GM21423 (cell line): ENCODE results near the gene ZC2HC1C.
"Not testable (repeated sequence)": the region's sequence is repeated elsewhere in the genome, so short reads cannot be mapped to it uniquely, and the experiment has no call there.

Experiments used
- ATAC-seq: cut with Tn5 transposase; IDR thresholded peaks from one replicate; pipeline ENCODE4 v1.9.1; 2021; ENCODE audit warnings: mild to moderate bottlenecking, moderate library complexity; ENCODE audit not compliant: unreplicated experiment

Gene ZC2HC1C

DNA sequence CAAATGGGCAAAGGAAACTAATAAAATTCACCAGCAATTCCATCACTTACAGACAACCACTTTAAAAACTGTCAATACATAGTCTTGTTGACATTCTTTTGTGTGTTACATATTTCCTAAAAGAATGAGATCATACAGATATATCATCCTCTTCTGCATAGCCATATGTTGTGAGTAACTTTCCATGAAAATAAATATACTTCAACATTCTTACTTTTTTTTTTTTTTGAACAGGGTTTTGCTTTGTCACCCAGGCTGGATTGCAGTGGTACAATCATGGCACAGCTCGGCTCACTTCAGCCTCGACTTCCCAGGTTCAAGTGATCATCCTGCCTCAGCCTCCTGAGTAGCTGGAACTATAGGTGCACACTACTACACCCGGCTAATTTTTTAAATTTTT is 20.9 kb downstream of the ZC2HC1C start:
- ATAC-seq, result no peak

DNA sequence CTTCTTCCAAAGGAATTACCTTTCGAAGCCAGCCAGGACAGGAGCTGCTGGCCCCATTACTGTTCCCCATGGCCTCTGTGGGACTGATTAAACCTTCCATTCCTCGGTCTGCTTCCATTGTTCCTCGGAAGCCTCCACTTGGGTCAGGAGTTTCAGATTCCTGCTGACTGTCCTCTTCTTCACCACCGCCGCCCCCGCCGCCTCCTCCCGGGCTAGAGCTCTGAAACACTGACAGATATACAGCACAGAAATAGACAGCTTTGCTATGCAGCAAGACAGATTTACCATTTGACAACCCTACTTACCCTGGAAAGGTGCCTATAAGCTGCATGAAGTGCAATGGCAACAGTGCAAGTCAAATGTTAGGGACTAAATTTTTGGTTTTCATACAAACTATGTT is 21.8 kb downstream of the ZC2HC1C start:
- no peak for ATAC-seq

DNA sequence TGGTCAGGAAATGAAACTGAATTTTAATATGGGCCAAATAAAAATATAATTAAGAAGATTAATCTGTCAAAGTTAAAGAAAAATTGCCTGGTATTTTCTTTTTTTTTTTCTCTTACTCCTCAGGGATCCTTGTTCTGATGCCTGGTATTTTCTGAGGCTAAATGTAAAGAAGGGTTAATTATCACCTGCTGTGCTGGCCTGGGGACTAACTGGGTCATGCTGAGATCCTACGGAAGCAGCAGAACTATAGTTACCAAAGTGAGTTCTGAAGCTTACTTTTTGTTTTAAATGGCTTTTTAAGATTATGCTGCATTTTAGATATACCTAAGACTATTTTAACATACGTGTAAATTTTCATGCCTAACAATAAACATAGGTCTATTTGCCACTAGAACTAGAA is 23.3 kb downstream of the ZC2HC1C start:
- no peak for ATAC-seq

GRCh38 chr14:75094896-75095295 is 25.5 kb downstream of the ZC2HC1C start:
- ATAC-seq, result no peak

DNA sequence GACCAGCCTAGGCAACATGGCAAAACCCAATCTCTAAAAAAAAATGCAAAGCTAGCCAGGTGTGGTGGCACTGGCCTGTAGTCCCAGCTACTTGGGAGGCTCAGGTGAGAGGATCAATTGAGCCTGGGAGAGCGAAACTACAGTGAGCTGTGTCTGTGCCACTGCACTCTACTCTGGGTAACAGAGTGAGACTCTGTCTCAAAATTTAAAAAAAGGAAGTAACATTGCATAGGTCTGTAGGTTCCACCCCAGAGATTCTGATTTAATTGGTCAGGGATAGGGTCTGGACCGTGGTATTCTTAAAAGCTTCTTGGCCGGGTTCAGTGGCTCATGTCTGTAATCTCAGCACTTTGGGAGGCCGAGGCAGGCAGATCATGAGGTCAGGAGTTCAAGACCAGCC is 26.2 kb downstream of the ZC2HC1C start:
- no peak for ATAC-seq

DNA sequence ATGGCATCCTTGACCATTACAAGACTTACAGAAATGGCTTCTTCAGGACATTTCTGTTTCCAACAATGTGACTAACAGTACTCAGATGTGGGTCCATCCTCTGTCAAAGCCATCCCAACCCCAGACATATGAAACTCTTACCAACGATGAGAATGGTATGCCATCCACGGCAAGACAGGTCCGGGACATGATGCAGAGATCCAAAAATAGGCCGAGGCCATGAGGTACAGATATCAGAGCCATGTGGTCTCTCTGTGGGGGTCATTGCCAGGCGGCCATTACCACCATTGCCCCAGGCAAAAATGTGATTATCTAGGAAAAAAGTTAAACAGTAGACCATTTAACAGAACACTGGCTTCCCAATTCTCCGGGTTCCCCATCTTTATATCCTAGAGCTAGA is 27.5 kb downstream of the ZC2HC1C start:
- no peak for ATAC-seq

DNA sequence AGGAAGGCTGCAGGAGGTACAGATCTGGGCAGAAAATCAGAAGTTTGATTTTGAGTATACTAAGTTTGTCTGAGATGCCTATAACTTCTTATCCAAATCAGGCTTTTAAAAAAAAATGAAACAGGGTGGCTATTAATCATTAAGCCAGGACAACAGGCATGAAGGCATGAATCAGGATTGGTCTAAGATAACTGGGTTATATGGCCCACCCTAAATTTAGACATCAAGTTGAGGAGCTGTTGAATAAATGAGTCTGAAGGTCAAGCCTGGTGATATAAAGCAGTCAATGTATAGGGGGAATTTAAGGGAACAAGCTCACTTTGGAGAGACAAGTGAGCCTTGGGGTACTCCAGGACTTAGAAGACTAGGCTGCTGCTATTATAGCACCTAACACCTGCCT is 28.8 kb downstream of the ZC2HC1C start:
- ATAC-seq, result no peak

DNA sequence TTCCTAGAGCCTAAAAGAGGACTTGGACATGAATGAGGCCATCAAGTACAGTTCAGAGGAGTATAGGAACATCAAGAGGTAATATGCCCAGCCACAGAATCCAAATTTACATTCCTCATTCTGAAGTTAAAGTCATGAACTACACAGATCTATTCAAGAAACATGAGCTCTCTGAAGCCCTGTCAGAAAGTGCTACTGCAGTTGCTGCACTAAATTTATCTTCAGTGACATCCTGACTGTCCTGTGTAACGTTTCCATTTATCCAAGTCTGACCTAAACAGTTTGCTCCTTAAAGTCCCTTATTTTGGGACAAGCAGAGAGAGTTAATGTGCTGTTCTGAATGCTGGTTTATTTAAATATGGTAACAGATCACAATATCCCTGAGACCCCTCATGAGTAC is 29.2 kb downstream of the ZC2HC1C start:
- ATAC-seq, result no peak

GRCh38 chr14:75101491-75101890 is 32.0 kb downstream of the ZC2HC1C start:
- no peak for ATAC-seq

- no peak for ATAC-seq
Observed at GRCh38 chr14:75107186-75107585, 37.7 kb downstream of the ZC2HC1C start.

DNA sequence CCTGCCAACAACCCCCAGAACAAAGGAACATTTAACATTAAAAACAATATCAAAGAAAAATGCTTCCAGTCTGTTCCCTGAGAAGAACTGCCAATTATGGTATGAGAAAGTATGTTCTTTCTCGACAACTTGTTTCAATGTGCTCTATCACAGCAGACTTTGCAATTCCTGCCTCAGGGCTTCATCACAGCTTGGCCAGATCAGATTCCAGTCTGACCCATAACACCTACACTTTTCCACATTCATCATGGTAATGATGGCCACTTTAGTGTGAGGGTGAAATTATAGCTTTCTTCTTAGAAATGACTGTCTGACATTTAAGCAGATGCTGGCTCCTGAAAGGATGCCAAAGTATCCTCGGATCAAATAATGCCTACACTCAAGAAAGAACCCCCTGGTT is 40.4 kb downstream of the ZC2HC1C start:
- no peak for ATAC-seq

DNA sequence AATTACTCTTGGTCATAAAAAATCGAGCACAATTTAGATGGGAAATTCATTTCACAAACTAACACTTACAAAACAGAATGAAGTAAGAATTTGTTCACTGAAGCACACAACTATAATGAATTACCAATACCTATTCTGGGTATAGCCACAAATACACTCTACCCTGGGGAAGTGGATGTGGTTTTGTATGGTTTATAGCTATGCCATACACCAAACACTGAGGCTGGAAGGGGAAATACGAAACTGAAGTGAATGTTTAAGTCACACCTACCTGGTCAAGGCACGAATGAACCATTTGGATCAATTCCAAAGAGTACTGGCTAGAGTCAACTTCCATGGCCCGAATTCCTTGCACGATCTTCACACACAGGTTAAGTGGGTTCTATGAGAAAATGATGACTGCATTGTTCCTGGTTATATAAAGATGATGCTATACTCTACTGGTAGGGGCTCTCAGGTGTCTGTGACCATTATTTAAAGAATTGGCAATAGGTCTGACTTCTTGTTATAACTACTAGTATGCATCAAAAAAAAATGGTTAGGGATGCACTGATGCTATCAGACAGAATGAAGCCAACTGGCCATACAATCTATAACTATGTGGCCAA is 44.6 kb downstream of the ZC2HC1C start:
- peak; percentile 71 for ATAC-seq

GRCh38 chr14:75119056-75119455 is 49.6 kb downstream of the ZC2HC1C start:
- ATAC-seq, result no peak

DNA sequence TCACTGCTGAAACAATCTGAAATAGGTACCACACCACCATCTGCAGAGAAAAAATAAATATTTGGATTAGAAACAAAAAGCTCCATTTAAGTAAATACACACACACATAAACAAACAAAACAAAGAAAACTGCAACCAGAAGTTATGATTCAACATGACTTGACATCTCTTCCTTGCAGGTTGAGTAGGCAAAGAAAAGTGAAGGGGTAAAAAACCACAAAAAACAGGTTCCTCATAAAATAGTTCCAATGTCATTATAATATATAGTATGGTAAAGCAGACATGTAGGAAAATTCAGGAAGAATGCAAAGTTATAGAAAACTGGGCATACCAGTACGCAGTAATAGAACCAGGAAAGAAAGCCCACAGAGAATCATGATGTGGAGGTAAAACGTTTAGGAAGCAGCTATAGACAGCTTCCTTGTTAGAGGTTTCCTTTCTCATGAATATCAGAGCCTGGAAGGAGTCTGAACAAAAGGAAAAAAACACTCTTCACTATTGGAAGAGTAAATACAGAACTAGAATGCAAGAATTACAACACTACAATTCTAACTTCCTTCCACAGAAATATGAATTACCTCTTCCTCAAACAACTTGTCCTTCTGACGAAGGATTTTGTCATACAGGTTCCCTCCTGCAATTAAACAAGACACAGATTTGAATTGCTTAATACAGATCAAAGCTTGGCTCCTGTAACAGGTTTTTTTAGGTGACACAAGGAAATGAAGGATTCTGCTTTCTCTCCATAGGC is 51.3 kb downstream of the ZC2HC1C start:
- no peak for ATAC-seq

- ATAC-seq, result no peak
Observed at GRCh38 chr14:75121552-75121951, 52.1 kb downstream of the ZC2HC1C start.

- no peak for ATAC-seq
Observed at GRCh38 chr14:75123991-75124390, 54.5 kb downstream of the ZC2HC1C start.

- ATAC-seq, result no peak
Observed at GRCh38 chr14:75125617-75126016, 56.2 kb downstream of the ZC2HC1C start.

GRCh38 chr14:75126121-75126544 is 56.7 kb downstream of the ZC2HC1C start:
- no peak for ATAC-seq

- peak; percentile 85 for ATAC-seq
Observed at GRCh38 chr14:75126679-75127473, 57.4 kb downstream of the ZC2HC1C start, which contains the start of gene NEK9. NEK9 (minus strand) TSS chr14:75127048; CDS start chr14:75126921, 127 bp downstream.

GRCh38 chr14:75127474-75127820 is 58.0 kb downstream of the ZC2HC1C start:
- ATAC-seq, result not testable (repeated sequence)

DNA sequence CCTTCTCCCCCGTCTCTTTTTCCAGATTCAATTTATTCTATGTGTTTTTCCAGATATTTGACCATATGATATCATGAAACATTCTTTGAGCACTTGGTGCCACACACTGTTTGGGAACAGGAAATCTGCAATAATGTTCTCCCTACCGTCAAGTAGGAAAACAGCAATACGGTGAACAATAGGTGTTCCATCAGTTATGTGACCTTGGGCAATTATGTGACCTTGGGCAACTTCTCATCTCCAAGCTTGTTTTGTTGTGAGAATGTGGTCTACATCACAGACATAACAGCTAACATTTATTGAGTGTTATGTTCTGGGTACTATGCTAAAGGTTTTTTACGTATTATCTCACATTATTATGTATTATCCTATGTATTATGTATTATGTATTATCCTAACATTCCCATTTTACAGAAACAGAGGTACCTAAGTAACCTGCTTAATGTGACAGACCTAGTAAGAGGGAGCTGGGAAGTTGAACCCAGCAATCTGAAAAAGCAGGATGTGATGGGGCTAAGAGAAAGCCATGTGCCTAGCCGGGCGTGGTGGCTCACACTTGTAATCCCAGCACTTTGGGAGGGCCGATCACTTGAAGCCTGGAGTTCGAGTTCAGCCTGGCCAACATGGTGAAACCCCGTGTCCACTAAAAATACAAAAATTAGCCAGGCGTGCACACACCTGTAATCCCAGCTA is 58.6 kb downstream of the ZC2HC1C start:
- no peak for ATAC-seq
